Measurements from ENCODE around the gene EID2. TPM values are rescaled to one million over a fixed set of nuclear protein-coding genes. Genes with fewer than 3 reads are reported as not detected.

EID2 gene
- total and polyA plus RNA-seq, 2 of the 13 experiments (the other 11 are each of a cell fraction or from before 2014, with no cell fraction given), result 3.7 to 14.1 TPM

GRCh38 chr19:39558624-39559117, 18.7 kb upstream of the EID2 start:
- Histone ChIP-seq H3K4me2 (ENCODE audit: low read depth, low read length) (peak overlapping the region; percentile 74), H3K9me3 (ENCODE audit: low read length) (no peaks in the 10 kb centered on the region), H3K79me2 (ENCODE audit: insufficient read depth, low read length) (no peaks in the 10 kb centered on the region), H3K4me3 (replicated peaks in 1 of 3; ENCODE audit: insufficient read depth in 1 of 3, low read depth in 2 of 3, low read length in 3 of 3) (peak overlapping the region in 2 of 3 experiments; percentile 43 to 53; a peak in 2 of 6 replicates), H3K27ac (ENCODE audit: extremely low read length, insufficient read depth, low read length) (no peak overlapping the region), H3K27me3 (ENCODE audit: control insufficient read depth in 1 of 2, insufficient read depth in 2 of 2, low read length in 2 of 2) (no peaks in the 10 kb centered on the region), H3K36me3 (replicated peaks in 1 of 2; ENCODE audit: control insufficient read depth in 1 of 2, insufficient read depth in 2 of 2, low read length in 2 of 2) (no peaks in the 10 kb centered on the region), H2AFZ (ENCODE audit: low read length) (peak overlapping the region; percentile 66), H3K4me1 (ENCODE audit: insufficient read depth, low read length) (peaks cover 26% of the 10 kb centered on the region), H4K20me1 (ENCODE audit: insufficient read depth, low read length) (no peaks in the 10 kb centered on the region), H3K9ac (ENCODE audit: insufficient read depth, low read depth, low read length) (no peak overlapping the region)
- 0 out of 3 replicates have a peak, but pooled peaks have one; percentile 20 for ATAC-seq
- in situ Hi-C loops (cut with HindIII; ENCODE audit: extremely low pct_ligation_motif_present, low pct_unique_long_range_greater_than_20kb), result no loop called here
- CTCF ChIA-PET (ENCODE audit: low intra/inter-chr PET ratio, low total read pairs), result no interaction called here
- POLR2A ChIA-PET, result no interaction called here
- 45% methylated on average over 6 of the region's 6 CpGs for WGBS (ENCODE audit: low lambda C conversion rate)
- intact Hi-C loops (cut with micrococcal nuclease; ENCODE audit: unreplicated experiment), result no loop called here
- no peak for DNase-seq (ENCODE audit: low spot score)
- FAIRE-seq, result no peak
- no peak for TF ChIP-seq AHR (CRISPR knock-in tag; IDR thresholded peaks at IDR 0.05)
- no peak for TF ChIP-seq ADNP (CRISPR knock-in tag; IDR thresholded peaks at IDR 0.05)
- no peak for TF ChIP-seq ELF3 (CRISPR knock-in tag; IDR thresholded peaks at IDR 0.05)
- no peak for TF ChIP-seq E2F5 (CRISPR knock-in tag; conservative IDR thresholded peaks at IDR 0.05)
- no TSS peak for BruUV-seq (replicated peaks)

GRCh38 chr19:39557811-39558623, 18.1 kb upstream of the EID2 start:
- in situ Hi-C loops (cut with HindIII; ENCODE audit: extremely low pct_ligation_motif_present, low pct_unique_long_range_greater_than_20kb) (no loop called here), intact Hi-C loops (cut with micrococcal nuclease; ENCODE audit: unreplicated experiment) (no loop called here)
- no peak overlapping the region for H3K9ac ChIP-seq (ENCODE audit: insufficient read depth, low read depth, low read length)
- ChIA-PET POLR2A (no interaction called here), CTCF (ENCODE audit: low intra/inter-chr PET ratio, low total read pairs) (no interaction called here)
- peak; percentile 90 for FAIRE-seq
- H3K4me3 ChIP-seq (replicated peaks in 1 of 3; ENCODE audit: insufficient read depth in 1 of 3, low read depth in 2 of 3, low read length in 3 of 3), result peak overlapping the region; percentile 36 to 53 (median 43)
- no peaks in the 10 kb centered on the region for H4K20me1 ChIP-seq (ENCODE audit: insufficient read depth, low read length)
- DNase-seq (ENCODE audit: low spot score), result peak; percentile 58
- H3K27ac ChIP-seq (ENCODE audit: extremely low read length, insufficient read depth, low read length), result no peak overlapping the region
- H2AFZ ChIP-seq (ENCODE audit: low read length), result peak overlapping the region; percentile 66
- WGBS (ENCODE audit: low lambda C conversion rate), result 3% methylated on average over 5 of the region's 5 CpGs
- no TSS peak for BruUV-seq (replicated peaks)
- no peaks in the 10 kb centered on the region for H3K36me3 ChIP-seq (replicated peaks in 1 of 2; ENCODE audit: control insufficient read depth in 1 of 2, insufficient read depth in 2 of 2, low read length in 2 of 2)
- H3K79me2 ChIP-seq (ENCODE audit: insufficient read depth, low read length), result no peaks in the 10 kb centered on the region
- peak; percentile 98 for ATAC-seq
- no peaks in the 10 kb centered on the region for H3K9me3 ChIP-seq (ENCODE audit: low read length)
- peaks cover 26% of the 10 kb centered on the region for H3K4me1 ChIP-seq (ENCODE audit: insufficient read depth, low read length)
- H3K27me3 ChIP-seq (ENCODE audit: control insufficient read depth in 1 of 2, insufficient read depth in 2 of 2, low read length in 2 of 2), result no peaks in the 10 kb centered on the region
- H3K4me2 ChIP-seq (ENCODE audit: low read depth, low read length), result peak overlapping the region; percentile 74
- TF ChIP-seq CEBPB (IDR thresholded peaks at IDR 0.05; ENCODE audit: borderline replicate concordance, low read depth, low read length) (peak; percentile 33; the same call in 1 of the 2 replicates), ZNF740 (CRISPR knock-in tag; IDR thresholded peaks at IDR 0.05) (no peak), MYNN (CRISPR knock-in tag; IDR thresholded peaks at IDR 0.05; ENCODE audit: low read depth) (no peak), GATAD2A (CRISPR knock-in tag; IDR thresholded peaks at IDR 0.05) (0 out of 2 replicates have a peak, but pooled peaks have one; percentile 18), SIX4 (CRISPR knock-in tag; IDR thresholded peaks at IDR 0.05) (peak; percentile 93), U2AF1 (optimal IDR thresholded peaks at IDR 0.05; ENCODE audit: low read depth, low read length) (no peak), AHR (CRISPR knock-in tag; IDR thresholded peaks at IDR 0.05) (no peak), LCORL (IDR thresholded peaks at IDR 0.05) (no peak), LCORL (CRISPR knock-in tag; IDR thresholded peaks at IDR 0.05) (peak; percentile 39; the same call in 1 of the 2 replicates), ATF1 (CRISPR knock-in tag; IDR thresholded peaks at IDR 0.05) (no peak), RBAK (CRISPR knock-in tag; IDR thresholded peaks at IDR 0.05) (no peak), RBM22 (optimal IDR thresholded peaks at IDR 0.05; ENCODE audit: low read length) (no peak), MIXL1 (CRISPR knock-in tag; IDR thresholded peaks at IDR 0.05) (no peak), CEBPG (CRISPR knock-in tag; IDR thresholded peaks at IDR 0.05) (0 out of 2 replicates have a peak, but pooled peaks have one; percentile 12), SIN3A (IDR thresholded peaks at IDR 0.05; ENCODE audit: borderline replicate concordance, low read depth, low read length) (0 out of 2 replicates have a peak, but pooled peaks have one; percentile 16)

All from HepG2 (cell line).